Esophagus squamous epithelium (tissue), 5 donors: ENCODE results near the gene LAD1. TPM values are rescaled to one million over a fixed set of nuclear protein-coding genes. Genes with fewer than 3 reads are reported as not detected.

Experiments used
- DNase-seq: peaks from one replicate; lab custom pipeline; 2025; lab: John Stamatoyannopoulos, UW
- H3K27ac ChIP-seq, 4 donors: fragments of 200-600 bp; sonication (generic); one replicate each; pipeline ENCODE4 v1.5.1; 2016 to 2019; ENCODE audit warnings: mild to moderate bottlenecking in 1 of 4
- H3K27me3 ChIP-seq, 4 donors: fragments of 200-600 bp; sonication (generic); 1 replicate in 3 of 4; 2 replicates in 1 of 4; pipeline versions ENCODE4 v1.5.1 to v1.6.0; 2017 to 2021; ENCODE audit warnings: antibody characterized with exemption in 1 of 4
- H3K36me3 ChIP-seq, 3 donors: fragments of 200-600 bp; sonication (generic); one replicate each; pipeline ENCODE4 v1.5.1; 2016 to 2019
- H3K4me1 ChIP-seq, 3 donors: fragments of 200-600 bp; sonication (generic); one replicate each; pipeline ENCODE4 v1.5.1; 2017 to 2019
- H3K4me3 ChIP-seq, 4 donors: fragments of 200-600 bp; sonication (generic); 1 replicate in 3 of 4; 2 replicates in 1 of 4; pipeline ENCODE4 v1.5.1; 2016 to 2019; ENCODE audit warnings: mild to moderate bottlenecking in 2 of 4, moderate library complexity in 1 of 4
- H3K9me3 ChIP-seq, 3 donors: fragments of 200-600 bp; sonication (generic); one replicate each; pipeline ENCODE4 v1.5.1; 2016 to 2019
- CTCF ChIP-seq, 6 experiments: fragments of 450-650 bp in 4 of 6; fragments of 200-600 bp in 2 of 6; sonication (generic) in 2 of 6; IDR thresholded peaks; one replicate each; pipeline ENCODE4 v1.5.1; 2016 to 2019; ENCODE audit warnings: antibody characterized with exemption in 6 of 6, mild to moderate bottlenecking in 4 of 6, moderate library complexity in 4 of 6
- POLR2A ChIP-seq, 4 donors: fragments of 450-650 bp; IDR thresholded peaks; one replicate each; pipeline ENCODE4 v1.6.1; 2017; ENCODE audit warnings: antibody characterized with exemption in 4 of 4, mild to moderate bottlenecking in 4 of 4, moderate library complexity in 3 of 4
- WGBS, 2 donors: methylation state at CpG; one replicate each; pipeline ENCODE4 v1.1.5; 2018; 5-methylcytosine and 5-hydroxymethylcytosine counted together
- intact Hi-C: fragments of 100-400 bp; cut with DNase I; formaldehyde crosslinking; loops from one replicate; pipeline ENCODE4 v1.15.0; 2022
- total RNA-seq, 4 donors: library from RNA; depleted of rRNA; stranded (reverse); fragments of >200 nt; gene quantifications; one replicate each; pipeline ENCODE4 v1.1.0, GENCODE V29; 2016
- donor health status: DM: yes; HTN: yes; CAD: no.

Gene LAD1
- total RNA-seq, 4 donors from 2014 or later: 242 to 377 (median 320) TPM

- Histone ChIP-seq H3K27ac (peak overlapping the region in 3 of 4 donors; percentile 70 to 79 (median 76)), H3K27me3 (no peaks in the 10 kb centered on the region), H3K9me3 (no peaks in the 10 kb centered on the region), H3K4me3 (no peak overlapping the region), H3K4me1 (peaks cover 4 to 61% (median 5%) of the 10 kb centered on the region in 3 donors), H3K36me3 (peaks cover 0 to 24% (median 5%) of the 10 kb centered on the region in 3 donors)
- 26 to 65% methylated on average over 9 to 10 of the region's 10 CpGs for WGBS, 2 donors
- intact Hi-C loops: no loop called here
- TF ChIP-seq POLR2A (IDR thresholded peaks at IDR 0.05): no peak
- TF ChIP-seq CTCF (IDR thresholded peaks at IDR 0.05): no peak
- no peak for DNase-seq
Measured at GRCh38 chr1:201335174-201335870, 63.8 kb downstream of the LAD1 start.

DNA sequence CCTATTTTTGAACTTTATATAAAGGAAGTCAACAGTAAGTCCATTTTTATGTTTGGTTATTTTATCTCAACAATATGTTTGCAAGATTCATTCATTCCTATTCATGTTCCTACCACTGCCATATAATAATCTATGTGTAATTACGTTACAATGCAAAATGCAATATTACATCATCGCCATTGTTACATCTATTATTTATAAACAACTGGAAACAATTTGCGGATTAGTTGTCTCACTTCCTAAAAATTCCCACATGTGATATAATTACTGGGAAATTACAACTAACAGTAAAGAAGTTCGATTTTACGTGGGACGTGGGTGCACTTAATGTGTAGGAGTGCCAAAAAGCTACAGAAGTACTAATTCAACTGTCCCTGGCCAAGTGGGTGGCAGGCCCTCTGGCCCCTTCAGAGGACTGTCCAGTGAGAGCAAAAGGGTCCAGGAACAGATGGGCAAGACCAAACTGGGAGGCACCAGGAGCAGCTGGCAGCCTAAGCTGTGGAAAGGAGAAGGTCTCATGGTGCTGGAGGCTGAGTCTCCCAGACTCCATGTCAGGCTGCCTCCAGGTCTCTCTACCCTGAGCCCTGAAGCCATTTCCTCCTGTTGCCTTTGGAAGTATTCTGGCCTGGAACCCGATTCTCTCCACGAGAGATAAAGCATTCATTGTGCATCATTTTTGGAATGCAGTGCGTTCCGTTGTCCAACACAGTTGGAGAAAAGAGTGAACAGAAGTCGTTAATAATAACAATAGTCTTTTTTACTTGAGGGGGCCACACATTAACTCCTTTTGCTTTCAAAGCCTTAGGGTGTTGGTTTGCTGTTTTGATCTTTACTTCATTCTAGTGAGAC is 64.6 kb downstream of the LAD1 start:
- no peak for DNase-seq
- WGBS, 2 donors: 51 to 54% methylated on average over 11 of the region's 11 CpGs
- Histone ChIP-seq H3K9me3 (no peaks in the 10 kb centered on the region), H3K36me3 (peaks cover 0 to 32% (median 5%) of the 10 kb centered on the region in 3 donors), H3K4me1 (peaks cover 4 to 69% (median 5%) of the 10 kb centered on the region in 3 donors), H3K27me3 (no peaks in the 10 kb centered on the region), H3K4me3 (no peak overlapping the region), H3K27ac (peak overlapping the region; percentile 62 to 79 (median 73))
- TF ChIP-seq POLR2A (IDR thresholded peaks at IDR 0.05) (no peak), CTCF (IDR thresholded peaks at IDR 0.05) (no peak)
- intact Hi-C loops: no loop called here

GRCh38 chr1:201332616-201333335 is 66.3 kb downstream of the LAD1 start:
- Histone ChIP-seq H3K27me3 (no peaks in the 10 kb centered on the region), H3K4me3 (no peak overlapping the region), H3K9me3 (no peaks in the 10 kb centered on the region), H3K27ac (peak overlapping the region in 2 of 4 donors; percentile 76 to 79), H3K36me3 (peaks cover 0 to 50% (median 9%) of the 10 kb centered on the region in 3 donors), H3K4me1 (peaks cover 4 to 86% (median 5%) of the 10 kb centered on the region in 3 donors)
- TF ChIP-seq POLR2A (IDR thresholded peaks at IDR 0.05): no peak
- TF ChIP-seq CTCF (IDR thresholded peaks at IDR 0.05): no peak
- 86 to 88% methylated on average over 7 of the region's 10 CpGs for WGBS, 2 donors
- DNase-seq: no peak
- intact Hi-C loops: no loop called here

DNA sequence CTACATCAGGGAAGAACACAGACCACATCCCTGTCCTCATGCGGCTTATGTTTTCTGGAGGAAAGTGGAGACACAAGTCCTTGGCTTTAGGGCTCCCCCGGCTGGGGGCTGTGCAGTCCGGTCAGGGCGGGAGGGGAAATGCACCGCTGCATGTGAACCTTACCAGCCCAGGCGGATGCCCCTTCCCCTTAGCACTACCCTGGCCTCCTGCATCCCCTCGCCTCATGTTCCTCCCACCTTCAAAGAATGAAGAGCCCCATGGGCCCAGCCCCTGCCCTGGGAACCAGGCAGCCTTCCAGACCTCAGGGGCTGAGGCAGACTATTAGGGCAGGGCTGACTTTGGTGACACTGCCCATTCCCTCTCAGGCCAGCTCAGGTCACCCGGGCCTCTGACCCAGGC is 67.1 kb downstream of the LAD1 start:
- Histone ChIP-seq H3K27ac (peak overlapping the region in 2 of 4 donors; percentile 76 to 79), H3K27me3 (no peaks in the 10 kb centered on the region), H3K36me3 (peaks cover 0 to 57% (median 9%) of the 10 kb centered on the region in 3 donors), H3K9me3 (no peaks in the 10 kb centered on the region), H3K4me3 (no peak overlapping the region), H3K4me1 (peaks cover 4 to 94% (median 10%) of the 10 kb centered on the region in 3 donors)
- intact Hi-C loops: no loop called here
- no peak for TF ChIP-seq POLR2A (IDR thresholded peaks at IDR 0.05)
- DNase-seq: no peak
- 85 to 86% methylated on average over 4 of the region's 8 CpGs for WGBS, 2 donors

DNA sequence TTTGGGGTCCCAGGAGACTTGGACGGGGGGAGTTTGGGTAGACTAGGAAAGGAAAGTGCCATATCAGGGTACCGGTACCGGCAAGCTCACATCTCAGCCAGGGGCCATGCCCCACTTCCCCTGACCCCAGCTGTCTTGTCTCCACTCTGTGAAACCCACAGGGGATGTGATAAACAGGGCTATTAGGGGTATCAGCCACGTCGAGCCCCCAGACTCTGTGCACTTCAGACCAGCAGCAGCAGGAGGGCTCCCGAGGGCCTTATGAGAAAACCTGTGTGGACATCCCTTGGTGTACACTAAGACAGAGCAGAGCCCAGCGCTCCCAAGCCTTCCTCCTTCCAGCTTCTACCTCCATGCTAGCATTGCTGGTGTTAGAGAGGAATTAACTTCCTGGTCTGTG is 68.0 kb downstream of the LAD1 start:
- H3K4me1 ChIP-seq: peaks cover 4 to 100% (median 12%) of the 10 kb centered on the region in 3 donors
- H3K27me3 ChIP-seq: no peaks in the 10 kb centered on the region
- peak overlapping the region in 2 of 4 donors; percentile 13 to 76 for H3K27ac ChIP-seq
- TF ChIP-seq POLR2A (IDR thresholded peaks at IDR 0.05): no peak
- no peak for TF ChIP-seq CTCF (IDR thresholded peaks at IDR 0.05)
- intact Hi-C loops: no loop called here
- no peak overlapping the region for H3K4me3 ChIP-seq
- H3K9me3 ChIP-seq: no peaks in the 10 kb centered on the region
- peaks cover 3 to 66% (median 9%) of the 10 kb centered on the region in 3 donors for H3K36me3 ChIP-seq
- DNase-seq: no peak
- 84 to 92% methylated on average over 6 of the region's 7 CpGs for WGBS, 2 donors
